GM21367 (cell line): ENCODE results near the gene TLR9.
"Not testable (repeated sequence)": the region's sequence is repeated elsewhere in the genome, so short reads cannot be mapped to it uniquely, and the experiment has no call there.

Experiments used
- ATAC-seq: cut with Tn5 transposase; IDR thresholded peaks from one replicate; pipeline ENCODE4 v1.9.1; 2021; ENCODE audit not compliant: unreplicated experiment

Gene TLR9

GRCh38 chr3:52197499-52197841 lies 28.0 kb downstream of the TLR9 start:
- no peak for ATAC-seq

- no peak for ATAC-seq
These were observed 28.5 kb downstream of the TLR9 start for GRCh38 chr3:52196977-52197376.

- no peak for ATAC-seq
These were observed 29.6 kb downstream of the TLR9 start for GRCh38 chr3:52195823-52196331.

GRCh38 chr3:52195291-52195597 lies 30.2 kb downstream of the TLR9 start:
- ATAC-seq: no peak

GRCh38 chr3:52194485-52195290 lies 30.8 kb downstream of the TLR9 start:
- no peak for ATAC-seq

GRCh38 chr3:52193065-52193464 lies 32.4 kb downstream of the TLR9 start:
- no peak for ATAC-seq

GRCh38 chr3:52191663-52192062 lies 33.8 kb downstream of the TLR9 start:
- no peak for ATAC-seq

- no peak for ATAC-seq
These were observed 35.0 kb downstream of the TLR9 start for GRCh38 chr3:52190294-52191074.

- no peak for ATAC-seq
These were observed 36.9 kb downstream of the TLR9 start for GRCh38 chr3:52188556-52188955.

- ATAC-seq: no peak
These were observed 38.7 kb downstream of the TLR9 start for GRCh38 chr3:52186729-52187128.

GRCh38 chr3:52185837-52186236 lies 39.6 kb downstream of the TLR9 start:
- ATAC-seq: no peak

GRCh38 chr3:52185311-52185710 lies 40.1 kb downstream of the TLR9 start:
- no peak for ATAC-seq

- ATAC-seq: no peak
These were observed 40.8 kb downstream of the TLR9 start for GRCh38 chr3:52184690-52185089.

- no peak for ATAC-seq
These were observed 41.5 kb downstream of the TLR9 start for GRCh38 chr3:52183786-52184445.

GRCh38 chr3:52182691-52183090 lies 42.8 kb downstream of the TLR9 start:
- ATAC-seq: no peak

GRCh38 chr3:52182196-52182595 lies 43.2 kb downstream of the TLR9 start:
- ATAC-seq: no peak

- no peak for ATAC-seq
These were observed 43.9 kb downstream of the TLR9 start for GRCh38 chr3:52181543-52181942.

- no peak for ATAC-seq
These were observed 46.9 kb downstream of the TLR9 start for GRCh38 chr3:52178537-52178936.

GRCh38 chr3:52178126-52178525 lies 47.3 kb downstream of the TLR9 start:
- not testable (repeated sequence) for ATAC-seq

GRCh38 chr3:52177701-52178042 lies 47.8 kb downstream of the TLR9 start:
- ATAC-seq: no peak

- ATAC-seq: no peak
These were observed 48.3 kb downstream of the TLR9 start for GRCh38 chr3:52176951-52177700.
